Left lobe of liver (tissue), 2 donors: ENCODE data around the gene ROBO3. TPM values are rescaled to one million over a fixed set of nuclear protein-coding genes. Genes with fewer than 3 reads are reported as not detected.

Experiments
- ATAC-seq: fragments of 200-7000 bp; cut with Tn5 transposase; one replicate; pipeline ENCODE4 v1.9.1; 2020; ENCODE audit warnings: mild to moderate bottlenecking, moderate library complexity
- DNase-seq: peaks from one replicate; pipeline ENCODE4 v3.0.0-alpha.2; 2020; ENCODE audit warnings: low spot score
- total RNA-seq: library from RNA; stranded (reverse); gene quantifications from one replicate; pipeline ENCODE4 v1.2.1, GENCODE V29; 2021
- donor health status: DM: no; HTN: no; CAD: no; lungs with moderate emphysema.
- donor health status: DM: no; HTN: yes; CAD: no.

Gene ROBO3
- total RNA-seq, 1 donor from 2014 or later: 1.5 TPM

- DNase-seq (no peak), ATAC-seq (no peak)
Measured at GRCh38 chr11:124891373-124891861, 26.2 kb downstream of the ROBO3 start.

- DNase-seq (no peak), ATAC-seq (no peak)
Measured at GRCh38 chr11:124892146-124892545, 26.9 kb downstream of the ROBO3 start.

- ATAC-seq (peak; percentile 48), DNase-seq (no peak)
Measured at GRCh38 chr11:124892750-124893454, 27.7 kb downstream of the ROBO3 start.

- DNase-seq (no peak), ATAC-seq (no peak)
Measured at GRCh38 chr11:124893781-124894401, 28.7 kb downstream of the ROBO3 start.

GRCh38 chr11:124894606-124895430, 29.6 kb downstream of the ROBO3 start:
- DNase-seq (no peak), ATAC-seq (no peak)

- ATAC-seq (no peak), DNase-seq (no peak)
Measured at GRCh38 chr11:124895471-124895971, 30.3 kb downstream of the ROBO3 start.

- DNase-seq: no peak
- ATAC-seq: no peak
Measured at GRCh38 chr11:124896071-124896750, 31.0 kb downstream of the ROBO3 start.

- DNase-seq (no peak), ATAC-seq (no peak)
Measured at GRCh38 chr11:124896821-124897391, 31.7 kb downstream of the ROBO3 start.

GRCh38 chr11:124897674-124898262, 32.5 kb downstream of the ROBO3 start, which contains the start of gene ROBO4:
ROBO4 (minus strand) TSS chr11:124897865; CDS start chr11:124897795, 70 bp downstream.
- ATAC-seq: peak; percentile 52
- DNase-seq: no peak

- ATAC-seq (no peak), DNase-seq (no peak)
Measured at GRCh38 chr11:124898263-124898680, 33.0 kb downstream of the ROBO3 start.

- ATAC-seq (peak; percentile 64), DNase-seq (no peak)
Measured at GRCh38 chr11:124898711-124899110, 33.5 kb downstream of the ROBO3 start.

GRCh38 chr11:124899383-124900145, 34.3 kb downstream of the ROBO3 start:
- no peak for ATAC-seq
- DNase-seq: no peak

GRCh38 chr11:124900464-124900863, 35.2 kb downstream of the ROBO3 start:
- ATAC-seq: no peak

GRCh38 chr11:124902616-124903015, 37.4 kb downstream of the ROBO3 start:
- ATAC-seq (no peak), DNase-seq (no peak)

More at GRCh38 chr11:124900464-124900863, 35.2 kb downstream of the ROBO3 start:
- DNase-seq: no peak

- DNase-seq (peak; percentile 80), ATAC-seq (peak; percentile 93)
Measured at GRCh38 chr11:124915541-124916369, 50.5 kb downstream of the ROBO3 start.

- ATAC-seq (no peak), DNase-seq (no peak)
Measured at GRCh38 chr11:124916370-124916710, 51.1 kb downstream of the ROBO3 start.

GRCh38 chr11:124917115-124917637, 51.9 kb downstream of the ROBO3 start:
- peak; percentile 3 for ATAC-seq
- no peak for DNase-seq

GRCh38 chr11:124918950-124919349, 53.7 kb downstream of the ROBO3 start, which contains the start of gene HEPN1:
HEPN1 (plus strand) TSS chr11:124919250.
- DNase-seq (no peak), ATAC-seq (peak; percentile 33)
